ENCODE data around the gene TAF11L12. TPM values are rescaled to one million over a fixed set of nuclear protein-coding genes. Genes with fewer than 3 reads are reported as not detected.
"Not testable (repeated sequence)": the region's sequence is repeated elsewhere in the genome, so short reads cannot be mapped to it uniquely, and the experiment has no call there.

The TAF11L12 gene
- total and polyA plus RNA-seq, 2 of the 8 experiments (the other 6 are each of a cell fraction or from before 2014, with no cell fraction given): not detected

DNA sequence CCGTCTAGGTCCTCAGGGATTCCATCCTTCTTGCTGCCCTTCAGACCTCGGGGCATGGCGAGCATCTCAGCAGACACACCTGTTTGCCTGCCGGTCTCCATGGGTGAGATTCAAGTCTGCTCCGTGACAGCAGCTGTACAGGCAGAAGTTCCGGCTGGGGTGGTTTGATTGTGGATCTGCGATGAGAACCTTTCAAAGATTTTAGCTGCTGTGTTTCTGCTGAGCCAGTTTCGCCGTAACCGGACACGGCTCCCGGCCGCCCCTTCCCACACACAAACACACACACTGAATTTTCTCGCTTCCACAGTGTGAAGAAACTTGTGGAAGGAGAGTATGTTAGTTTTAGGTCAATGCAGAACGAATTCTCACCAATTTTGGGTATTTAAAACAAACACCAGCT is 12.5 kb upstream of the TAF11L12 start, which contains the start of gene TAF11L10:
Gene TAF11L10 (minus strand): TSS at position 101 of the 400 bp plus-strand sequence.
- H3K56ac ChIP-seq (replicated peaks; ENCODE audit: insufficient read length, low read depth, low read length); H2BK5ac ChIP-seq (ENCODE audit: low read depth, low read length); H4K5ac ChIP-seq (ENCODE audit: insufficient read length, low read depth, low read length); H4K8ac ChIP-seq (ENCODE audit: extremely low read depth, insufficient read depth, low read length); H3K4ac ChIP-seq (replicated peaks; ENCODE audit: insufficient read length, low read depth, low read length); H2BK20ac ChIP-seq (ENCODE audit: low read length); H3K4me2 ChIP-seq (ENCODE audit: insufficient read depth in 1 of 2, low read depth in 2 of 2, low read length in 2 of 2); H3K27me3 ChIP-seq (replicated peaks in 1 of 4; ENCODE audit: control insufficient read depth in 3 of 4, extremely low read depth in 1 of 4, insufficient read depth in 3 of 4, low read length in 3 of 4); DNase-seq (ENCODE audit: low read depth in 1 of 2, low spot score in 2 of 2); H3K9ac ChIP-seq (replicated peaks in 1 of 4; ENCODE audit: extremely low read depth in 1 of 4, low read depth in 3 of 4, low read length in 3 of 4); H3K4me3 ChIP-seq (ENCODE audit: extremely low read depth in 1 of 4, insufficient read depth in 2 of 4, low read depth in 3 of 4, low read length in 4 of 4); H3K14ac ChIP-seq (ENCODE audit: insufficient read length); H3K36me3 ChIP-seq (ENCODE audit: control insufficient read depth in 2 of 4, insufficient read depth in 4 of 4, low read length in 3 of 4); H2AFZ ChIP-seq (ENCODE audit: low read length); H4K91ac ChIP-seq (replicated peaks; ENCODE audit: insufficient read length, low read length); H2BK12ac ChIP-seq (ENCODE audit: low read depth, low read length); H3K79me2 ChIP-seq (ENCODE audit: control insufficient read depth in 1 of 2, insufficient read depth in 2 of 2, low read length in 2 of 2); H3K18ac ChIP-seq (ENCODE audit: extremely low read depth, low read length); FAIRE-seq; CTCF ChIA-PET (ENCODE audit: partially characterized antibody); H3K23ac ChIP-seq (ENCODE audit: insufficient read length); H3K9me3 ChIP-seq (ENCODE audit: insufficient read depth in 2 of 2, low read depth in 1 of 2, low read length in 1 of 2); H3K27ac ChIP-seq (ENCODE audit: low read depth, low read length); H3K4me1 ChIP-seq (replicated peaks in 1 of 4; ENCODE audit: control insufficient read depth in 3 of 4, insufficient read depth in 4 of 4, low read length in 3 of 4); H2BK120ac ChIP-seq (replicated peaks; ENCODE audit: low read depth, low read length); H2BK15ac ChIP-seq (ENCODE audit: low read length); H2AK5ac ChIP-seq (ENCODE audit: low read depth, low read length); POLR2A ChIA-PET (ENCODE audit: partially characterized antibody); H3K79me1 ChIP-seq (ENCODE audit: low read depth, low read length); H4K20me1 ChIP-seq (replicated peaks in 1 of 2; ENCODE audit: control insufficient read depth in 1 of 2, insufficient read depth in 2 of 2, low read length in 2 of 2); H3K23me2 ChIP-seq (ENCODE audit: low read depth, low read length): not testable (repeated sequence)
- no CpG with 5 or more reads among the region's 15 CpGs for WGBS, 2 experiments (ENCODE audit: extremely low coverage in 1 of 2, insufficient coverage in 1 of 2, insufficient read length in 1 of 2, insufficient replicate concordance in 2 of 2, low coverage in 1 of 2, low lambda C conversion rate in 2 of 2, missing lambda C conversion rate in 1 of 2)

DNA sequence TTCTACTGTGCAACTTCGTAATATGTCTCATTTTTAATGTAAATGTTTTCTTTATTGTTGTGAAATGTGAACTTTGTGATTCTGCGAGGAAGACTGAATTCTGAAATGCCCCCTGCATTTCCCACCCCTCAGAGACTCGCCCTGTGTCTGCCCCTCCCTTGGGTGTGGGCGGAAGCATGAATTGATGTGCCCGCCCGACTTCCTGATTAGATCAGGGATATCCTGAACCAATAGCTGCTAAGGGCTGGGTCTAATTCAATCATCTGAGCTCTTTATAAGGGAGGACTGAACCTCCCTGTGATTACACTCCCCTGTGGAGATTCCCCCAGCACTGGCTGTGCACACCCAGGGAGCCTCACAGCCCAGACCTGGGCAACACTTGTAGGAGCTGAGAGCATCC is 6.3 kb upstream of the TAF11L12 start, which contains the start of gene TAF11L11:
Gene TAF11L11 (plus strand): TSS at position 304 of the 400 bp plus-strand sequence.
- CTCF ChIA-PET (ENCODE audit: partially characterized antibody): interaction anchor here (0.8 kb wide), 1 partner anchor 11 kb away, joined by 3 read pairs; no protein-coding TSS in a partner anchor
- H2BK15ac ChIP-seq (ENCODE audit: low read length); H2AK5ac ChIP-seq (ENCODE audit: low read depth, low read length); H4K5ac ChIP-seq (ENCODE audit: insufficient read length, low read depth, low read length); H3K14ac ChIP-seq (ENCODE audit: insufficient read length); H2BK12ac ChIP-seq (ENCODE audit: low read depth, low read length); H3K23ac ChIP-seq (ENCODE audit: insufficient read length); H3K56ac ChIP-seq (replicated peaks; ENCODE audit: insufficient read length, low read depth, low read length); H3K9ac ChIP-seq (replicated peaks in 1 of 4; ENCODE audit: extremely low read depth in 1 of 4, low read depth in 3 of 4, low read length in 3 of 4); H3K18ac ChIP-seq (ENCODE audit: extremely low read depth, low read length); H2BK20ac ChIP-seq (ENCODE audit: low read length); H3K4me2 ChIP-seq (ENCODE audit: insufficient read depth in 1 of 2, low read depth in 2 of 2, low read length in 2 of 2); FAIRE-seq; H3K36me3 ChIP-seq (ENCODE audit: control insufficient read depth in 2 of 4, insufficient read depth in 4 of 4, low read length in 3 of 4); H3K27ac ChIP-seq (ENCODE audit: low read depth, low read length); H2BK120ac ChIP-seq (replicated peaks; ENCODE audit: low read depth, low read length); H4K91ac ChIP-seq (replicated peaks; ENCODE audit: insufficient read length, low read length); DNase-seq (ENCODE audit: low read depth in 1 of 2, low spot score in 2 of 2); H3K79me2 ChIP-seq (ENCODE audit: control insufficient read depth in 1 of 2, insufficient read depth in 2 of 2, low read length in 2 of 2); H3K27me3 ChIP-seq (replicated peaks in 1 of 4; ENCODE audit: control insufficient read depth in 3 of 4, extremely low read depth in 1 of 4, insufficient read depth in 3 of 4, low read length in 3 of 4); H3K79me1 ChIP-seq (ENCODE audit: low read depth, low read length); H3K23me2 ChIP-seq (ENCODE audit: low read depth, low read length); H4K8ac ChIP-seq (ENCODE audit: extremely low read depth, insufficient read depth, low read length); H3K4me3 ChIP-seq (ENCODE audit: extremely low read depth in 1 of 4, insufficient read depth in 2 of 4, low read depth in 3 of 4, low read length in 4 of 4); H2BK5ac ChIP-seq (ENCODE audit: low read depth, low read length); H3K4me1 ChIP-seq (replicated peaks in 1 of 4; ENCODE audit: control insufficient read depth in 3 of 4, insufficient read depth in 4 of 4, low read length in 3 of 4); H2AFZ ChIP-seq (ENCODE audit: low read length); H3K9me3 ChIP-seq (ENCODE audit: insufficient read depth in 2 of 2, low read depth in 1 of 2, low read length in 1 of 2); H4K20me1 ChIP-seq (replicated peaks in 1 of 2; ENCODE audit: control insufficient read depth in 1 of 2, insufficient read depth in 2 of 2, low read length in 2 of 2); H3K4ac ChIP-seq (replicated peaks; ENCODE audit: insufficient read length, low read depth, low read length); POLR2A ChIA-PET (ENCODE audit: partially characterized antibody): not testable (repeated sequence)
- 90% methylated on average over 6 of the region's 6 CpGs; no CpG with 5 or more reads in 1 of the 2 experiments for WGBS, 2 experiments (ENCODE audit: extremely low coverage in 1 of 2, insufficient coverage in 1 of 2, insufficient read length in 1 of 2, insufficient replicate concordance in 2 of 2, low coverage in 1 of 2, low lambda C conversion rate in 2 of 2, missing lambda C conversion rate in 1 of 2)

Measured in H1 (cell line).